ENCODE results near the gene COPS6.

Gene COPS6

DNA sequence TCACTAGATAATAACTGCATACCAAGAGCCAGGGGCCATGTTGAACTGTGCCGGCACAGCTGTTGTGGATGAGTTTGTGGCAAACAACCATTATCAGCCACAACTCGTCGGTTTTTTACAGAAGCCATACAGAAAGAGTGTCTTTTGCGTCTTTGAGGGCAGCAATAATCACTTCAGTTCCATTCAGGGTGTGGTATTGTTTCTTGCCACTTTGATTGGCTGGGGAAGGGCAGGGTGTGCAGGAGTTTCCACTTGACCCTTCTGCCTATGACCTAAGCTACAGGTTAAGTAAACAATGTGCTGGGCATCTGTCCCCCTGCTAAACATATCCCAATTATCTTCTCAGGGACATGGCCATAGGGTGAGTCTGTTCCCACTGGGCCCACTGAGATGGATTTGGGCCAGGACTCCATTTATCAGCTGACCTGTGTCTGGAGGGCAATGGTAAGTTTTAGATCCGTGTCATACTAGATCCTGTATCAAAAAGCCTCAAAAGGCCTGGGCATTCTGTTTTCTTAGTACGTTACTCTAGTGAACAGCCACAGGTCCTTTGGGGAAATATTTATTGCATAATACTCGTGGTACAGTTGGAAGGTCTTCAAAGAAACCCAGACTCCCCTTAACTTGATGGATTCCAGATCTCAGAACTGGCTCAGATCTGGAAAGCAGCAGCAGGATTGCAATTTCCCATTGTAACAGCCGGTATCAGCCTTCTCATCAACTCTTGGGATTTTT is 23.1 kb upstream of the COPS6 start:
- TF ChIP-seq, protein P1, sequence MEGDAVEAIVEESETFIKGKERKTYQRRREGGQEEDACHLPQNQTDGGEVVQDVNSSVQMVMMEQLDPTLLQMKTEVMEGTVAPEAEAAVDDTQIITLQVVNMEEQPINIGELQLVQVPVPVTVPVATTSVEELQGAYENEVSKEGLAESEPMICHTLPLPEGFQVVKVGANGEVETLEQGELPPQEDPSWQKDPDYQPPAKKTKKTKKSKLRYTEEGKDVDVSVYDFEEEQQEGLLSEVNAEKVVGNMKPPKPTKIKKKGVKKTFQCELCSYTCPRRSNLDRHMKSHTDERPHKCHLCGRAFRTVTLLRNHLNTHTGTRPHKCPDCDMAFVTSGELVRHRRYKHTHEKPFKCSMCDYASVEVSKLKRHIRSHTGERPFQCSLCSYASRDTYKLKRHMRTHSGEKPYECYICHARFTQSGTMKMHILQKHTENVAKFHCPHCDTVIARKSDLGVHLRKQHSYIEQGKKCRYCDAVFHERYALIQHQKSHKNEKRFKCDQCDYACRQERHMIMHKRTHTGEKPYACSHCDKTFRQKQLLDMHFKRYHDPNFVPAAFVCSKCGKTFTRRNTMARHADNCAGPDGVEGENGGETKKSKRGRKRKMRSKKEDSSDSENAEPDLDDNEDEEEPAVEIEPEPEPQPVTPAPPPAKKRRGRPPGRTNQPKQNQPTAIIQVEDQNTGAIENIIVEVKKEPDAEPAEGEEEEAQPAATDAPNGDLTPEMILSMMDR (IDR thresholded peaks at IDR 0.05; ENCODE audit: control extremely low read depth, extremely low read depth, low read depth, missing control alignments), result no peak
- ChIA-PET CTCF (interaction anchor here (0.8 to 1.1 kb wide), 2 partner anchors 9 to 71 kb away, joined by 3 to 5 read pairs; no protein-coding TSS in a partner anchor), POLR2A (no interaction called here)
- no peak for DNase-seq (ENCODE audit: extremely low spot score)

DNA sequence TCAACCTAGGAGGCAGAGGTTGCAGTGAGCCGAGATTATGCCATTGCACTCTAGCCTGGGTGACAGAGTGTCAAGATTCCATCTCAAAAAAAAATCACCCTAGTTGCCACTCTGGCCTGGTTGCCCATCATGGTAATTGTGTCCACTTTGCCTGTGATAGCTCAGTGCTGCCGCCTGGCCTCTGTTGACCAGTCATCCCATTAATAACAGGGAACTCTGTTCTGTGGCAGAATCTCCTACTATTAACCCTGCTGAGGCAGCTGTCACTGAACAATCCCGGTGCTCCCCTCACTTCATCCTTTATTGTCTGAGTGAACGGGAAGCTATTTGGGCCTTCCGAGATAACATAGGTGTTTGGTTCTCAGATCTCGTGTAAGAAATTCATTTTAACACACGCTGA is 21.8 kb upstream of the COPS6 start:
- DNase-seq (ENCODE audit: extremely low spot score), result no peak
- TF ChIP-seq, protein P1 (IDR thresholded peaks at IDR 0.05; ENCODE audit: control extremely low read depth, extremely low read depth, low read depth, missing control alignments), result no peak
- ChIA-PET CTCF (interaction anchor here (0.8 to 1.3 kb wide), 3 partner anchors 14 to 78 kb away, joined by 3 to 4 read pairs (median 3); no protein-coding TSS in a partner anchor), POLR2A (interaction anchor here (0.6 kb wide), 1 partner anchor 198 kb away, joined by 4 read pairs; no protein-coding TSS in a partner anchor)

DNA sequence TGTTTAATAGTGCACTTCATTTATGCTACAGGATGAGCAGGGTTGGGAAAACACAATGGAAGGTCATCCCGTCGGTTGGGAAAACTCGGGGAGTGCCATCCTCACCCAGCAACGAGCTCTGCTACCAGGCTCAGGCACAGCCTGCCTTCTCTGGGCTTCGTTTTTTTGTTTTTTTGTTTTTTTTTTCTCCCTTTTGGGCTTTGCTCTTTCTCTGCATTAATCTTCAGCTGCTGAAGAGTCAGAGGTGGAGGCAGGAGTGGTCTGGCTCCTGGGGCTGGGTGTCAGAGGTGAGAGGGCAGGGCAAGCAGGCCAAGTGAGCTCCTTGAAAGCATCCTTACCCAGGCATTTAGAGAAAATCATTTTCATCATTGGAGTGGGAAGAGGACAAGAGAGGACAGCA is 18.8 kb upstream of the COPS6 start:
- no peak for DNase-seq (ENCODE audit: extremely low spot score)
- CTCF ChIA-PET, result interaction anchor here (1.2 to 2.4 kb wide), 4 partner anchors 10 to 66 kb away, joined by 3 to 10 read pairs (median 4); no protein-coding TSS in a partner anchor
- TF ChIP-seq, protein P1 (IDR thresholded peaks at IDR 0.05; ENCODE audit: control extremely low read depth, extremely low read depth, low read depth, missing control alignments), result no peak
- POLR2A ChIA-PET, result interaction anchor here (0.7 kb wide), 1 partner anchor 12 kb away, joined by 5 read pairs; no protein-coding TSS in a partner anchor

DNA sequence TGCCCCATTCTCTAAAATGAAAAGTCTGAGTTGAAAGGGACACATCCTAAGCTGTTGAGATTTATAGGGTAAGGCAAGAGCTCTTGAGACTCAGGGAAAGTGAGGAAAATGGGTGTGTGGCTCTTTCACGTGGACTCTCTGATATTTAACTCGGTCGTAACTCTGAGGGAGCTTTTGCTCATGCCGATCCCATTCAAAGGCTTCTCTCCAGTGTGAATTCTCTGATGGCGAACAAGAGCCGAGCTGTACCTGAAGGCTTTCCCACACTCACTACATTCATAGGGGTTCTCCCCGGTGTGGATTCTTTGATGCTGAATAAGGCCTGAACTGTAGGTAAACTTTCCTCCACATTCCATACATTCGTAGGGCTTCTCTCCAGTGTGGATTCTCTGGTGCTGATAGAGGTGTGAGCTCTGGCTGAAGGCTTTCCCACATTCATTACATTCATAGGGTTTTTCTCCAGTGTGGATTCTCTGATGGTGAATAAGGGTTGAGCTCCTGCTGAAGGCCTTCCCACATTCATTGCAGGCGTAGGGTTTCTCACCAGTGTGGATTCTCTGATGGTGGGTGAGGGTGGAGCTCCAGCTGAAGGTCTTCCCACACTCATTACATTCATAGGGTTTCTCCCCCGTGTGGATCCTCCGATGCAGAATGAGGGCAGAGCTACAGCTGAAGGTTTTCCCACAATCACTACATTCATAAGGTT is 17.6 kb upstream of the COPS6 start:
- CTCF ChIA-PET, result interaction anchor here (0.9 to 2.4 kb wide), 11 partner anchors 8 to 67 kb away, joined by 3 to 10 read pairs (median 4); partner anchors contain the start of gene ZSCAN21
- TF ChIP-seq, protein P1 (IDR thresholded peaks at IDR 0.05; ENCODE audit: control extremely low read depth, extremely low read depth, low read depth, missing control alignments), result no peak
- POLR2A ChIA-PET, result no interaction called here
- DNase-seq (ENCODE audit: extremely low spot score), result no peak

DNA sequence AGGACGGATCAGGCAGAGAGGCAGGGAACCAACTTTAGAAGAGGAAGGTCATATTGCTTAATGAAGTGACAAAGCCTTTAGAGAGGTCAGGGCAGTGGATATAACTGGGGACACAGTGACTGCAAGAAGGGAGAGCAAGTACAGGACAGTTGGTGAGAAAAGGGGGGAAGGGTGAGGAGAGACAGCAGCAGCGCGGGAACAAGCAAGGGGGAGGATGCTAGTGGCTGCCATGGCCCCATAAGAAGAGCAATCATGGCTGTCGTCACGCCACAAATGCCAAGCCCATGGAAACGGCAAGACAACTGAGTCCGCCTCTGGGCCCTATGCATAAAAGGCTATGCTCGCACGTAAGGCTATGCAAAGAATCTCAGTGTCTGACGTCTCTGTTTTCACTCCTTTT is 16.3 kb upstream of the COPS6 start:
- CTCF ChIA-PET, result interaction anchor here (1.7 to 2.0 kb wide), 2 partner anchors 9 to 13 kb away, joined by 5 read pairs; no protein-coding TSS in a partner anchor
- no peak for DNase-seq (ENCODE audit: extremely low spot score)
- POLR2A ChIA-PET, result no interaction called here
- TF ChIP-seq, protein P1 (IDR thresholded peaks at IDR 0.05; ENCODE audit: control extremely low read depth, extremely low read depth, low read depth, missing control alignments), result no peak

DNA sequence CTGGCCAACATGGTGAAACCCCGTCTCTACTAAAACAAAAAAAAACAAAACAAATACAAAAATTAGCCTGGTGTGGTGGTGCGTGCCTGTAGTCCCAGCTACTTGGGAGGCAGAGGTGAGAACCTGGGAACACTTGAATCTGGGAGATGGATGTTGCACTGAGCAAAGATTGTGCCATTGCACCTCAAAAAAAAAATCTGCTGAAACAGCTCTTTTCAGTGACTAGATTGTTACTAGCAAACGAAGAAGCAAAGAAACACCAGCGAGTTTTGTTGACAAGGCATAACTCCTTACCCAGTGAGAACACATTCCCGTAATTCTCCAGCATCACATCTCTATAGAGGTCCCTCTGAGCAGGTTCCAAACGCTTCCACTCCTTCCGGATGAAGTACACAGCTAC is 13.9 kb upstream of the COPS6 start:
- ChIA-PET POLR2A (interaction anchor here (0.6 to 0.7 kb wide), 2 partner anchors 49 to 73 kb away, joined by 7 to 10 read pairs; no protein-coding TSS in a partner anchor), CTCF (interaction anchor here (0.8 to 1.8 kb wide), 7 partner anchors 9 to 95 kb away, joined by 3 to 5 read pairs (median 3); partner anchors contain the start of gene ZSCAN21)
- TF ChIP-seq, protein P1 (IDR thresholded peaks at IDR 0.05; ENCODE audit: control extremely low read depth, extremely low read depth, low read depth, missing control alignments), result no peak

More for the DNA sequence above, 13.9 kb upstream of the COPS6 start:
- no peak for DNase-seq (ENCODE audit: extremely low spot score)

Measured in GM10248 (cell line).